ENCODE results near the gene IFIT2. TPM values are rescaled to one million over a fixed set of nuclear protein-coding genes. Genes with fewer than 3 reads are reported as not detected.

Gene IFIT2
- total and polyA plus RNA-seq, 2 experiments from 2014 or later = 0.10 TPM; not detected in 1

- Mint-ChIP-seq H3K4me1 (peaks cover 24% of the 10 kb centered on the region), H3K9me3 (no peaks in the 10 kb centered on the region), H3K4me3 (no peak overlapping the region), H3K36me3 (ENCODE audit: low read depth) (no peaks in the 10 kb centered on the region), H3K27me3 (ENCODE audit: insufficient read depth, low read depth, poor library complexity) (peaks cover 1% of the 10 kb centered on the region), H3K27ac (no peak overlapping the region)
- no peak overlapping the region for H3K4me2 ChIP-seq
- H3F3A ChIP-seq (replicated peaks; ENCODE audit: low read depth) = no peaks in the 10 kb centered on the region
- no peaks in the 10 kb centered on the region for H4K20me1 ChIP-seq (replicated peaks; ENCODE audit: insufficient read depth)
- H3K4me1 ChIP-seq (ENCODE audit: insufficient read depth) = peaks cover 13% of the 10 kb centered on the region; the same call in 1 of the 2 replicates
- no peak overlapping the region for H3K27ac ChIP-seq (ENCODE audit: low read depth)
- H2AFZ ChIP-seq = no peak overlapping the region
- ATAC-seq (no peak), DNase-seq (ENCODE audit: low spot score) (no peak)
- H3K36me3 ChIP-seq (ENCODE audit: insufficient read depth) = no peaks in the 10 kb centered on the region
- H3K27me3 ChIP-seq (ENCODE audit: insufficient read depth) = no peaks in the 10 kb centered on the region
- no peak overlapping the region for H3K4me3 ChIP-seq
- TF ChIP-seq NANOG (IDR thresholded peaks at IDR 0.05; ENCODE audit: borderline replicate concordance) (no peak), POLR2AphosphoS5 (IDR thresholded peaks at IDR 0.05; ENCODE audit: low read depth) (no peak), JUNB (IDR thresholded peaks at IDR 0.05; ENCODE audit: unreplicated experiment) (no peak), ZNF331 (CRISPR knock-in tag; IDR thresholded peaks at IDR 0.05; ENCODE audit: low read depth) (no peak), EZH2phosphoT487 (IDR thresholded peaks at IDR 0.05; ENCODE audit: unreplicated experiment) (no peak), ZNF114 (CRISPR knock-in tag; IDR thresholded peaks at IDR 0.05) (no peak), ZNF462 (CRISPR knock-in tag; IDR thresholded peaks at IDR 0.05) (no peak), REST (IDR thresholded peaks at IDR 0.05; ENCODE audit: unreplicated experiment) (no peak), ETS1 (IDR thresholded peaks at IDR 0.05) (no peak), STAT1 (IDR thresholded peaks at IDR 0.05; ENCODE audit: unreplicated experiment) (no peak), CREB1 (CRISPR knock-in tag; IDR thresholded peaks at IDR 0.05; ENCODE audit: low read depth) (no peak), CTCF (conservative IDR thresholded peaks at IDR 0.05; ENCODE audit: low read depth in 2 of 2) (no peak), EZH2 (IDR thresholded peaks at IDR 0.05; ENCODE audit: low read depth, unreplicated experiment) (no peak)
- no peaks in the 10 kb centered on the region for H3K79me2 ChIP-seq (replicated peaks; ENCODE audit: insufficient read depth)
- H3K9me2 ChIP-seq (ENCODE audit: insufficient read depth) = no peaks in the 10 kb centered on the region
Measured at GRCh38 chr10:89303161-89303560, 1.3 kb downstream of the IFIT2 start.

Measured in GM23338 (cell line).